NK-92 treated with Interleukin-12 subunit alpha and Interleukin-12 subunit beta, amount 100 ng/mL, for 24 hours (cell line): Measurements from ENCODE around the gene PLPP7.
"Not testable (repeated sequence)": the region's sequence is repeated elsewhere in the genome, so short reads cannot be mapped to it uniquely, and the experiment has no call there.

Source experiments
- DNase-seq: peaks from one replicate; lab custom pipeline; 2025; lab: John Stamatoyannopoulos, UW

PLPP7 gene

DNA sequence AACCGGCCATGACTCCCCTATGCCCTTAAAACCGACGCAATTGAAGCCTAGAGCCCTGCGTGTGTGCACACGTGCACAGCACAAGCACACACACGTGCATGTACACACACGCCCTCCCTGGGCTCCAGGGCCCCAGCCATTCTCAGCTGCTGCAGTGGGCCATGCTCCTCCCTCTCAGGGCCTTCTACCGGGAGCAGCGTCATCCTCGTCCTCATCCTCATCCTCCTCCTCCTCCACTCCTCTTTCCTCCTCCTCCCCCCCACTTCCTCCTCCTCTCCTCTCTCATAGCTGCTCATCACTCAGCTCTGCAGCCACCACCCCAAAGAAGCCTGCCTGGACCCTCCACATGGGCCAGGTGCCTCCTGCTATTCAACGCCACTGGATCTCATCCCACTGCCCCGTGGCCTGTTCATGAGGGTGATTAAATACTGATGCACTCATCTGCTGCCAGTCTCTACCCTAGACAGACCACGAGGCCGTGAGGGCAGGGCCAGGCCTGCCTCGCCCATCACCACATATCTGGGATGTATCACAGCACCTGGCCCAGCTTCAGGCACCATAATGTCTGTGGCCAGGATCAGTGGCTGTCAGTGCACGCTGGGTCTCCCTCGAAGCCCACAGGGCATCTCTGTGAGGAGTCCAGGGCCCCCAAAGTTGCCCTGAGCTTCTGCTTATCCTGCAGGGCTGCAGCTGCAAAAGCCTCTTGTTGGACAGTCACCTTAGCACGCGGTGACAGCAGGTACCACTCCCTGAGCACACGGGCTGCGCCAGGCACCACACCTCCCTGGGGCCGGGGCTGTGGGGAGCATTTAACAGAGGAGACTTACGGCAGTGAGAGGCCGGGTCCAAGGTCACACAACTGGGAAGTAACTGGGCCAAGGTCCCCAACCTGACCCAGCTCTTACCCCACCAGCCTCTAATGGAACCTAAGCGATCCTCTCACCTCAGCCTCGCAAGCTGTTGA, 23.0 kb upstream of the PLPP7 start:
- no peak for DNase-seq

DNA sequence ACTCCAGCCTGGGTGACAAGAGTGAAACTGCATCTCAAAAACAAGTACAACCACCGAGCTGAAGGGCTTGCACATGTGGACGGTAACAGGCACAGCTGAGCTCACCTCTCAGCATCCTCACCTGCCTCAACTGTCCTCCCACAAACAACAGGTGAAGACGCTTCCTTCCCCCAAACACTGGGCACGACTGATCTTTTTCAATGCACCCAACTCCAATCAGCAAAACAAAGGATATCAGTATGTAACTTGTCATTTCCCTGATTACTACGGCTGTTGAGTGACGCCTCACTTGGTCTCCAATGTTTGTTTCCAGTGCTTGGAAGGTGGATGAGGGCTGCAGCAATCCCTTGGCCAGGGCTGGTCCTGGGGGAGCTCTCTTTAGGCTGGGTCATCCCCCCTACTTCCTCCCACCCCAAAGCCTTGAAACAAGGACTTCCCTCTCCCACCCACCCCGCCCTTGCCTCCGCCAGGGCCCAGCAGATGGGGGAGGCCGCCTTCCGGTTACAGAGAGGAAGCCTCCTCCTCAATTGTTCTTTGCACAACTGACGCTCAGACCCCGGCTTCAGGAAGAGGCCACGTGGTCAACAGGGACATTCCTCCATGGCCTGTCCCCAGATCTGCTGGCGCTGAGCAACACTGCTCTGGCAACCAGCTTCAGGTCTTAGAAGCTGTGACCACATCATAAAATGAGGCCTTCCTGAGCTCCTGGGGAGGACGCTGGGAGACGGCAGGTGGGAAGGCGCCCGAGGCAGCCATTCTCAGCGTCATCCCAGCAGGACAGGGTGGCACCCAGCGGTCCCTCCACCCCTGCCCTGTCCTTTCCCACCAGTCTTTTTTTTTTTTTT, 19.1 kb upstream of the PLPP7 start:
- no peak for DNase-seq

DNA sequence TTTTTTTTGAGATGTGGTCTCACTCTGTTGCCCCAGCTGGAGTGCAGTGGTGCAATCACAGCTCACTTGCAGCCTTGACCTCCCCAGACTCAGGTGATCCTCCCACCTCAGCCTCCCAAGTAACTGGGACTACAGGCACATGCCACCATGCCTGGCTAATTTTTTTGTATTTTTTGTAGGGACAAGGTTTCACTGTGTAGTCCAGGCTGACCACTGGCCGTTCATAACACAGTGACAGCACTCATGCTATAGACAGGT, 18.6 kb upstream of the PLPP7 start:
- not testable (repeated sequence) for DNase-seq

DNA sequence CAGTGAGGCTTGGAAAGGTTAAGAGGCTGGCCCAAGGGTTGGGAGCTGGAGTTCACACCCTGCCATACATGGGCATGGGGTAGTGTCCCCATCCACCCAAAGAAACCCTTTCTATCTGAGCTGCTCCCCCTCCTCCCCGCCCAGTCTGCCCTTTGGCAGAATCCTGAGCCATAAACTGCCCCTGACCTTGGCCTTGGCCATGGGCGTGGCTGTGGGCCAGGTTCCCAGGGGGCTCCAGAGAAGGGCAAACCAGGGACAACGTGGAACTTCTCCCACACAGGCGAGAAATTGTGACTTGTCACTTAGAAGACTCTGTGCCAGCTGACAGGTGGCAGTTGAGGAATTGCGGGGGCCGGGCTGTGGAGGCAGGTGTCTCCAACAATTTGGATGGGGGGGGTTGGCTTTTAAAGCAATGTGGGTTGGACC, 18.0 kb upstream of the PLPP7 start:
- no peak for DNase-seq

DNA sequence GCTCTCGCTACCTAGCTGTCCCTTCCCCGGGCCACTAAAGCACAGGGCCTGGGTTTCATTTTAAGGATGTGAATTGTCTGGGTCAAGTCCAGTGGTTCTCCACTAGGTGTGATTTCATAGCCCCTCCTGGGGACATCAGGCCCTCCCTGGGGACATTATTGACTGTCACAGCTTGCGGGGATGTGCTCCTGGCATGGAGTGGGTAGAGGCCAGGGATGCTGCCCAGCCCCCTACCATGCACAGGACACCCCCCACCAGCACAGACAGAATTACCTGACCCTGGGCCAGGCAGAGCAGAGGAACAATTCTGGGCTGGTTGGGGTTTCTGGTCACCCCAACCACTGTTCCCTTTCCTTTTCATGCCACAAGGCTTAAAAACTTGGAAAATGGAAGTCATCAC, 17.3 kb upstream of the PLPP7 start:
- DNase-seq: no peak

DNA sequence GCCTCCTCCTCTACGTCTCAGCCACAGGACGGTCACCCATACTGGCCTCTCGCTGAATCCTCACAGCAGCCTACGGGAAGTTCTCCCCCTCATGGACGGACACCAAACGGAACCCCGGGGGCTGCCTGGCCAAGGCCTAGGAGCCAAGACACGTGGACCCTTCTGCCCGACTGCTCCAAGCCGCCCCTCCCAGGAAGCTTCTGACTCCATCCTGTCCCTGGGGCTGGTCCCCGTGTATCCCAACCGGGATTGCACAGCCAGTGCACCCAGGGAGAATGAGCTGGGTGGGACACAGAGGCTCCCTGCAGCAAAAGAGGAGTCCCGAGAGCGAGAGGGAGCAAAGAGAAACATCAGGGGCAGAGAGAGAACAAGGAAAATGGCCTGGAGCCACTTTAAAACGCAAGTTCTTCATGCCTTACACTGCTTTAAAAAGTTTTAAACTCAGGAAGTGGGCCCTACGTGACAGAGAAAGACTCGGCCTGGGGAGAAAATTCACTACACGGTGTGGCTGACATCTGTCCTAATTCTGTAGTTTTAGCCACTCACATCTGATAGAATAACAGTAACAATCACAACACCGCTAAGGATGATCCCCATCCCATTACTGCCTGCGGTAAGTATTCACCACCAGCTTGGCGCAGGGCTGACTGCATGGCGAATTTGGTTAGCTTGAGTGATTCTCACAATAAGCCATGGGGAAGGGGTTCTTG, 16.2 kb upstream of the PLPP7 start:
- DNase-seq: no peak

DNA sequence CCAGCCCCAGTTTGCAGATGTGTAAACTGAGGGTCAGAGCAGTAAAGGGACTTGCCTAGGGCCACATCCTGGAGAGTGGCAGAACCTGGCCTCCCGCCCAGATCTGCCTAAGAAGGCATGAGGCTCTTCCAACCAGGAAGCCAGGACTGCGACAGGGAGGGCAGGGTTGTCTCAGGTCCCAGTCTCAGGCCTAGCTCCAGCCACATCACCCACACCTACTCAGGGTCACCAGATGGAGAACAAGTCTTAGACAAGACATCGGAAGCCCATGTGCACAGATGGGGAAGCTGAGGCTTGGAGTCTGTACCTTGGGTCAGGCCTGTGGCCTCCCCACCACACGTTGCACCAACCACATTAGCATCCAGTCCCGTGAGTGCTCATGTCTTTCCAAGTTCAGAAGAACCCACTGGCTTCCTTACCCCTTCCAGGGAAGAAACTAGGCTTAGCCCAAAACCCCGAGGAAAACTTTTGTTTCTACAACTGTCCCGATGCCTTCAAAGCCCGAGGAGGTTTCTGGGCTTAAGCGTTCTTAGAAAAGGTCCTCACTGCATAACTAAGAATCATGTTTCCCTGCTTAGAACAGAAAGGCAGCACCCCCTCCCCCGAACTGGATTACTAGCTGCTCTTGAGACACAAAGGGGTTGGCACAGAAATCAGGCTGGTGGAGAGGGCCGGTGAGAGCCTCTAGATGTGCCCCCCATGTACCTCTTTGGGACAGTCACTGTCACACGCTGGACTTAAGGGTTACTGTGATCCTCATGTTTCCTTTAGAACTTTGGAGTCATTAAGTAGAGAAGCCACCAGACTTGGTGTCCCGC, 15.5 kb upstream of the PLPP7 start:
- DNase-seq: no peak

DNA sequence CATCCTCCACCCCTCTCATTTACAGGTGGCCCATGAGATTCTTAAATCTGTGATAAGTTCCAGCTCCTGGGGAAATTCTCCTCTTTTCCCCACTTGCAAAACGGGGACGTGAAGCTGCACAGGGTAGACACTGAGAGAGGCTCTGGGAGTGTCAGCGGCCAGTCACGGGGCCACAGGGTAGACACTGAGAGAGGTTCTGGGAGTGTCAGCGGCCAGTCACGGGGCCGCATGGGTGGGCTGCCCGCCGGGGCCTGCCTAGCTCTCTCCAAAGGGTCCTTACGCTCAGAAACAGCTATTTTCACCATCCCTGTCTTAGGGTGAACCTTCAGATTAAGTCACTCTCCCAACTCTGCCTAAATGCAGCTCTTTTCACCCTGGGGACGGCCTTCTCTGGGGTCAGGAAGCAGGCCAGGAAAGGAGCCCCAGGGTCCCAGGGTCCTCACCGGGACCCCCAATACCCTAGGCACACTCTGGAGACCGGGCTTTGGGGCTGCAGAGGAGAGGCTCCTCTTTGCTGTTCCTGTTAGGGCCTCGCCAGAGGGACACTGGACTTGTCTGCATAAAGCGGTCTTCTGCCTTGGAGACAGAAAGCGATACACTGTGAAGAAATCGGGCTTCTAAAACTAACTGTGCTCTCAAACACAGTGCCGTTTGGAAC, 14.7 kb upstream of the PLPP7 start:
- peak; percentile 28 for DNase-seq

DNA sequence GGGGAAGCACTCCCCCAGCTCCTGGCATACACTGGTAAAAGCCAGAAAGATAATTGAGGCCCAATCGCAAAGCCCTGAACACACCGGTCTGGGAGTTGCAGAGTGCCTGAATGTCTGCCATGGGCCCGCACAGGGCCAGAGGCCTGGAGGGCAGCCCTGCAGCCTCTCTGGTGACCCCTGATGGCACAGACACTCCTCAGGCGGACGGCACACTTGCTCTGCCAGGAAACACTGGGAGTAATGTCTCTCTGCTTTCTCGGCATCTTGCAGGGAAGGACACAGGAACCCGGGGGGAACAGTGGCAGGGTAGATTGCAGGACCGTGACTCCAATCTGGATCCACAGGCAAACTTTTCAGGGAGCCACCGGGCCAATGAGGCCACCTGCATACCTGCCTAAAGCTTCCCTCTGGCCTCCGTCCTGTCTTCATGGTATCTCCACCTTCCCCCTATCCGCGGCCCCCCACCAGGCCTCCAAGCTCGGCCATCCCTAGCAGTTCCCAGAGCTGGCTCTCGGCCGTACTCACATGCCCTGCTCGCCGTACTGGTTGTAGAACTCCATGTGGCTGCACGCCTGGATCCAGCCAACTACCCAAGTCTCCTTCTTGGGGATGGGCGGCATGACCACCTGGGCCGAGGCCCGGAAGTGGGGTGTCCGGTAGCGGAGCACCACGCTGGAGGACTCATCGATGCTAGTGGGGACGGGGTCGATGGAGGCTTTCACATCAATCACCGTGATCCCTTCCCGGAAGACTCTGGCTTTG, 14.0 kb upstream of the PLPP7 start:
- peak; percentile 50 for DNase-seq

DNA sequence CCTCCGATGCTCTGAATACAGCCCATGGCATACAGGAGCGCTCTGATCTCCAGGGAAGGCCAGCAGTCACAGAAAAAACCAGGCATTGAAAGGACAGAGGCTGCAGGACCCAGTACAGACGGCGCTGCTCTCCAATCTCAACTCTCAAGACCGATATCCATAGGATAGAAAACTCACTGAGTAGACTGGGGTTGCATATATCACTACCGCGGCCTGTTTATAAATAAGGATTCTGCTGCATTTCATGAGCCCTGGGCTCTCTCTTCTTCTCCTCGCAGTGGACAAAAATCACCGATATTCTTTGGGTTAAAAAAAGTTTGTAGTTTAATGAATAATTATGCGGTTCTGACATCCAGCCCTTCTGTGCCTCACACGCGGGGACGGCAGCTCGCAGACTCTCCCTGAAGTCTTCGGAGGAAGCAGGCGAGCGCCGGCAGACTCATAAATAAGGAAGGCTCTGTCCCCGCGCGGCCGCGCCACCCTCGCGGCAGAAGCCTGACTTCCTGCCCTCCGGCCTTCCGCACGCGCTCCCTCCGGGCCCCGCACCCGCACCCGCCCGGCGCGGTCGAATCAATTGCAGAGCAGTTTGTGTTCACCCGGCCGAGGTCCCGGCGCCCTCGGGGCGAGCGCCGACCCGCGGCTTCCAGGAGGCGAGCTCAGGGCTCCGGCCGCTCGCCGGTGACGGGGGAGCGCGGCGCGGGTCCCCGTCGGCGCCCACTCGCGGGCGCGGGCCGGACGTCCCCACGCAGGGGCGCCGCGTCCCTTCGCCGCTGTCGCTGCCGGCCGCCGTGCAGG, 13.2 kb upstream of the PLPP7 start, which contains the start of gene FAM78A:
TSS of gene FAM78A (minus strand) at position 417 of the 795 bp plus-strand sequence. CDS start at position 86, 331 bp downstream.
- no peak for DNase-seq

DNA sequence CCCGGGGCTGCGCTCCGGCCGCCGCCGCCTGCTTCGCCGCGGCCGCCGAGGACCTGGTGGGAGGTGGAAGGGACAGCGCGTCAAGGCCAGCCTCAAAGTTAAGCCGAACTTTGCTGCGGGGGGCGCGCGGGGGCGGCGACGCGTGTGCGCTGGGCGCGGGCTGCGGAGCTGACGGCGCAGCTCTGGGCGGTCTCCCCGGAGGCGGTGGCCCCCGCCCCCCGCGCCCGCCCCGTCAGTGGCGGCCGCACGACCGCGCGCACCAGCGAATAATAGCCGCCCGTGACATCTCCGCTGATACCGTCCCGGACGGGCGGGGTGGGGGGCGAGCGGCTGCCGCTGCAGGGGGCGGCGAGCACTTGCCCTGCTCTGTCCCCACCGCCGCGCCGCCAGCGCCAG, 12.6 kb upstream of the PLPP7 start:
- peak; percentile 26 for DNase-seq

DNA sequence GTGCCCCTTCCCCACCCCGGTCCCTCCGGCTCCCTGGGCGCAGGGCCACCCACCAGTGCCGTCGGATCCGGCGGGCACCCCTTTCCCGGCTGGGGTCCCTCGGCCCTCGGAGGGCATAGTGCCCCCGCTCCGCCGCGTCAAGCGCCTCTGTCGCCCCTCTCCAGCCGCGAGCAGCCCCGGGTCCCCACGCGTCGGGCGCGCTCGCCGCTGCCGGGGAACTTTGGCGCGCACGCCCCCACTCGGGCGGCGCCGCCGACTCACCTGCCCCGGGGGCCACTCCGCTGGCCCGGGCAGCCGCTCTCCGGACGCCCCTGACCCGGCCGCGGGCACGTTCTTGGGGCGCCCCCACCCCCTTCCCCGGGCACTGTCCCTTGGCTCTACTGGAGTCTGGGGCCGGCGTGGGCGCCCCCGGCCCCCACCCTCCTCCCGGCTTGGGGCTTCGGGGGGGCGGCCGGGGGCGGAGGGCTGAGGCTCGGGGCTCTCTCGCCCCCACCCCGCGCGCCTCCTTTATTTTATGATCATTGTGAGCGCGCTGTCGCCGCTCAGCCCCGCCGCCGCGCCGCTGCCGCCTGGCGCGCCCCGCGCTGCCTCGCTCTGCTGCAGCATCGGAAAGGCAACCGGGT, 12.1 kb upstream of the PLPP7 start:
- no peak for DNase-seq

DNA sequence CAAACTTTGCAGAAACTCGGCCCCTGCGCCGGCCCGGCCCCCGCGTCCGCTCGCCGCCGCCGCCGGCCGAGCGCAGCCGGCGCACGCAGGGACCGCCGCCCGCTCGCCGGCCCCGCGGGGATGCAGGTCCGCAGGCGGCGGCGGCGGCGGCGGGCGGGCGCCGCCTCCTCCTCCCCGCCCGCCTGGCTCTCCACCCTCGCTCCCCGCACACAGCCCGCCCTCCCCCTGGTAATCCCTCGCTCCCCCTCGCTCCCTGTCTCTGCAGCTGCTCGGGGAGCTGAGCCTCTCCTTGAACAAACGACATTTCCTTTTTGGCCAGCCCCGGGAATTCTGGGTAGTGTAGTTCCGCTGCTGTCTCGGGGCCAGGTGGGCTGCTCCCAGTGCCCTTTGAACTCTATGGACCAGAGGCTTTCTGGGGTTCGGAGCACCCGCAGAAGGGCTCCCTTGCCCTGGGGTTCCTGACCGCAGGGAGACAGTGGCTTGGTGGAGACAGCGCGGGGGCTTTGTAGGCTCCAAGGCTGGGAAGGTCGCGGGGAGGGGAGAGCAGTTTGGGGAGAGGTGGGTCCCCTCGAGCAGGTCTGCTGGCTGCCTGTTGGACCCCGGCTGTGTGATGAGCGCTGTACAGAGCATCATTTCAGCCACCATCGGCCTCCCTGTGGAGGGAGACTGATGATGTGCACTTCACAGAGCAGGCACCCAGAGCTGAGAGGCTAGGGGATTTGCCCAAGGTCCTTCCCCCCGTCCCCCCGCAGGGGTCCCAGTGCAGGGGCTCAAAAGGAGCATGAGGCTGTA, 11.4 kb upstream of the PLPP7 start:
- peak; percentile 53 for DNase-seq

DNA sequence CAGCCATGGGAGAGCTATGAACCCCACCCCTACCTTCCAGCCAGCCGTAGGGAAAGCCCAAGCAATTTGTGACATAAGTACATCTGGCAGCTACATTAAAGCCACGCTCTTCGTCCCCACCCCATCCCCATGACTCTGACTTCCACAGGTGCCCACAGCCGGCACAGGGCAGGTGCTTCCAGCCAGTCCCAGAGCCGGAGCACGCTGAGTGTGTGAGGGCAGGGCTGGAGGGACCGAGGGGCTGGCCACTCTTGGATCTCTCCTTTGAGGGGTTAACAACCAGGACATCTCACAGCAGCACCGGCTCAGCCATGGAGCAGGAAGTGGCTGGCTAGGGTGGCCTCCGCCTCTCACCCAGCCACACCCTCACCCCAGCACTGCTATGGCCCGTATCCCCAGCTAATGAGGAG, 10.8 kb upstream of the PLPP7 start:
- no peak for DNase-seq

DNA sequence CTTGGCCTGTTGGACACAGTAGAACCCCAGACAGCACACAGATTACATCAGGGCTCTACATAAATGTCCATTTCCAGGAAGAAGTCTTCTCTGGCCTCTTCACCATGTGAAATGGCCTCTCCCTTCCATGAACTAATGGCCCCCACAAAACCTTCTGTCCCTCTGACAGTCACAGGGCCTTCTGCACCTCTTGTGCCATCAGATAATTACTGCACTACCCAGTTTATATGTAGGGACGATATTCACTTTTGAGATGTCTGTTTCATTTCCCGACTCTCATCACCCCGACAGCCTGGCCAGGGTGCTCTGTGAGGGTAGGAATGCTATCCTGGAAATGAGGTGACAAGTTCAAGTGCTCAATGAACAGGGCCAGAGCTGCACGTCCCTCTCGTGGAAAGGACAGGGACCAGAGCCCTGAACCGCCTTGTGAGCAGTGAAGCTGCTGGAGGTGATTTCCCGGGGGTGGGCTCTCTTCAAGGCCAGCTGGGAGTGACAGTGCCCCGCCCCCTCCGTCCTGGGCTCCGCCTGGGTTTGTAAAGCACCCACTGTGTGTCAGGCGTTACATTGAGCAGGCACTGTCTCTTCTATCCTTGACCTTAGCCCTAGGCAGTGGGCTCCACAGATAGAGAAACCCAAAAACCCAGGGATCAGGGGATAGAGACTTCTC, 10.2 kb upstream of the PLPP7 start:
- no peak for DNase-seq

DNA sequence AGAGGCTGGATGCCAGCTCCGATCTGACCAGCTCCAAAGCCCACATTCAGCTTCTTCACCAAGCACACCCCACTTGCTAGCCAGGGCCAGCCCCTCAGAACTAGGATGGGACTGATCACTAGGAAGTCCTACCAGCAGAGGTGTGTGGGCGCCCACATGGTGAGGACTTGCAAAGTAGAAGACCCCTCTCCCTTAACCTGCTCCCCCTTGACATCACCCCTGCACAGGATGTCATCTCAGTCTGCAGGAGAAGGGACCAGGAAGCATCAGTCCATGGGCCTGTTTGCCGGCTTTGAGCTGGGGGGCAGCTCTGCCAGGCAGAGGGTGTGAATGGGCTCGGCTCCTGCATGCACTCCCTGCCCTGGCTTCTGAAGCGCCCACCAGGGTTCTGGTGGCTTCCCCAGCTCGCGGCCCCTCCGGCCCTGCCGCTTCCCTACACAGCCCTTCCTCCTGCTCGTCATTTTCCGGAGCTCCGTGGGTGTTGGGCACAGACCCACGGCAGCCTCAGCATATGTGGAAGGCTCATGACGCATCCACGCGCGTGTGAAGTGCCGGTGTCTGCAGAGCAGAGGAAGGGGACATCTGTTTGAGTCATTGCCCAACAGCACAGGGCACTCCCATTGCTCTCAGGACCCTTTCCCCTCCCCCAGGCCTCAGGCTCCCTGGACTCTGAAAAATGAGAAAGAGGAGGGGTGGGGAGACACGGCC, 9.5 kb upstream of the PLPP7 start:
- DNase-seq: no peak

DNA sequence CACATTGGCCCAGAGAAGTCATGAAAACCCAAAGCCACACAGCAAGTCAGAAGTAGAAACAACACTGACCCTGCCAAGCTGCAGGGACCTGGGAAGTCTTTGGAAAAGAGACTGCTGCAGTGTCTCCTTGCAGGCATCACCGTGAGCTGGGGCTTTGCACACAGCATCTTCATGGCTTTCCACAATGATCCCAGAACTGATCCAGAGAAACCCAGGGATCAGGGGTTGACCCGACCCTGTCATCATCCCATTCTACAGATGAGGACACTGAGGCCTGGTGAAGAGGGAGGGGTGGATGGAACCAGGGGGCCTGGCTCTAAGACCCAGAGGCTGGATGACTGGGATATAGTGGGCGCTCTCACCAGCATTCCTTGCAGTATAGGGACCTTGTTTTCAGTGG, 8.9 kb upstream of the PLPP7 start:
- DNase-seq: no peak
